Measurements from ENCODE around the gene INCENP.

Gene INCENP

GRCh38 chr11:62141111-62142042 is 17.6 kb downstream of the INCENP start:
- no peak for DNase-seq

- no peak for DNase-seq
These were observed 18.2 kb downstream of the INCENP start for GRCh38 chr11:62142043-62142375.

GRCh38 chr11:62142921-62143320 is 19.1 kb downstream of the INCENP start:
- DNase-seq = no peak

GRCh38 chr11:62143727-62144126 is 19.9 kb downstream of the INCENP start:
- DNase-seq = no peak

- DNase-seq = no peak
These were observed 20.9 kb downstream of the INCENP start for GRCh38 chr11:62144641-62145255.

- DNase-seq = no peak
These were observed 21.6 kb downstream of the INCENP start for GRCh38 chr11:62145261-62145871.

GRCh38 chr11:62146476-62147200 is 22.8 kb downstream of the INCENP start:
- DNase-seq = no peak

- DNase-seq = no peak
These were observed 23.7 kb downstream of the INCENP start for GRCh38 chr11:62147545-62147944.

GRCh38 chr11:62148271-62148980 is 24.6 kb downstream of the INCENP start:
- DNase-seq = no peak

GRCh38 chr11:62149986-62150886 is 26.4 kb downstream of the INCENP start:
- no peak for DNase-seq

- DNase-seq = no peak
These were observed 27.3 kb downstream of the INCENP start for GRCh38 chr11:62150887-62151736.

GRCh38 chr11:62151737-62152102 is 27.9 kb downstream of the INCENP start:
- DNase-seq = no peak

- no peak for DNase-seq
These were observed 28.7 kb downstream of the INCENP start for GRCh38 chr11:62152245-62153086.

- no peak for DNase-seq
These were observed 29.2 kb downstream of the INCENP start for GRCh38 chr11:62153087-62153395.

- no peak for DNase-seq
These were observed 29.8 kb downstream of the INCENP start for GRCh38 chr11:62153617-62154016.

- DNase-seq = no peak
These were observed 33.8 kb downstream of the INCENP start for GRCh38 chr11:62157603-62158002.

GRCh38 chr11:62166371-62166770 is 42.6 kb downstream of the INCENP start:
- no peak for DNase-seq

GRCh38 chr11:62169448-62169847 is 45.6 kb downstream of the INCENP start:
- no peak for DNase-seq

GRCh38 chr11:62169935-62170334 is 46.1 kb downstream of the INCENP start:
- DNase-seq = no peak

GRCh38 chr11:62171261-62171723 is 47.5 kb downstream of the INCENP start:
- peak; percentile 75 for DNase-seq

Data from activated naive CD4-positive, alpha-beta T cell treated with anti-CD3 and anti-CD28 coated beads, Interleukin-2, amount 50 U/mL, for 16 hours (primary cell).